Left kidney (tissue), 2 donors: ENCODE results near the gene NR2E1. TPM values are rescaled to one million over a fixed set of nuclear protein-coding genes. Genes with fewer than 3 reads are reported as not detected.

Experiments
- DNase-seq: peaks from one replicate; pipeline ENCODE4 v3.0.0-alpha.2; 2013
- polyA plus RNA-seq: library from polyadenylated mRNA; unstranded; fragments of 120-200 nt; gene quantifications from one replicate; pipeline ENCODE4 v1.2.1, GENCODE V29; 2013; ENCODE audit not compliant: insufficient read length

NR2E1 gene
- polyA plus RNA-seq, 1 donor = not detected

- DNase-seq = no peak
Observed at GRCh38 chr6:108209738-108210137, 43.9 kb downstream of the NR2E1 start.

- DNase-seq = no peak
Observed at GRCh38 chr6:108210556-108210955, 44.7 kb downstream of the NR2E1 start.

GRCh38 chr6:108211671-108212070 lies 45.8 kb downstream of the NR2E1 start:
- DNase-seq = no peak

- no peak for DNase-seq
Observed at GRCh38 chr6:108222064-108222463, 56.2 kb downstream of the NR2E1 start.

GRCh38 chr6:108222504-108222903 lies 56.7 kb downstream of the NR2E1 start:
- no peak for DNase-seq

DNA sequence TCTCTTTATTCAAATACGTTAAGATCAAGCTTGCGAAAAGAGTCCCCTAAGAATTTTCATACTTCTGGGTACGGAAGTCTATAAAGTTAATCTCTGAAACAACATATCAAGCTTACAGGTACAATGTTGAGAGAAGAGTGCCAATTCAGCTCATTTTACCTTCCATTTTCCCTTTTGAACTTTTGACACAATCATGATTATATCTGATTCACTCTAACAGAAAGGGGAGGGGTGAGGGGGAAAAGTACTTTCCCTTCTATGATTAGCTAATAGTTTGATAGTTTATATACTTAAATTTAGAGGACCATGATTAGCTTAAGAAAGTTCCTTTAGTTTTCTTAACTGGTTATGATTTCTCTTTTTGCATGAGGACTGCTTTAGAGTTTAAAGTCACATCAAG lies 61.5 kb downstream of the NR2E1 start:
- no peak for DNase-seq

DNA sequence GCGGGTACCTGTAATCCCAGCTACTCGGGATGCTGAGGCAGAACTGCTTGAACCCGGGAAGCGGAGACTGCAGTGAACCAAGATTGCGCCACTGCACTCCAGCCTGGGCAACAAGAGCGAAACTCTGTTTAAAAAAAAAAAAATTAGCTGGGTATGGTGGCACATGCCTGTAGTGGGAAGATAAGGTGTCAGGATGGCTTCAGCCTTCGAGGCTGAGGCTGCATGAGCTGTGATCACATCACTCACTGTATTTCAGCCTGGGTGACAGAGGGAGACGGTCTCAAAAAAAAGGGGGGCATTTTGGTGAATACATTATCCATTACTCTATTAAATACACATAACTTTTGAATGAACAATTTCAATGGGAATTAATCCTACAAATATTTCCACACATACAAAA lies 62.6 kb downstream of the NR2E1 start:
- no peak for DNase-seq

GRCh38 chr6:108235127-108235526 lies 69.3 kb downstream of the NR2E1 start:
- DNase-seq = no peak

DNA sequence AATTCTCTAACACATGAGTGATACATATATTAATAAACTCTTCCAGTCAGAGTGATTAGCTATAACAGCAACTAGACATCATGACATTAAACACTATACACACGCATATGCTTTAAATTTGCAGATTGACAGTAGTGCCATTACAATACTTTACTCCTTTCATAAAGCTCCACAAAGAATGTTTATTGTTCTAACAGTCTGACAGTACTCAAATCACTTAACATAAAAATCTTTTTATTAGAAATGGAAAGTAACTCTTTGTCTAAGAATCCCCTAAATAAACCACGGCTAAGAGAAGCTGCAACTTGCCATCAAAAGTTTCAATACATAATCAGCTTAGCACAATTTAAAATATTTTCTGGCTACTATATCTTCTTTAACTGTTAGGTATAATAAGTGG lies 71.0 kb downstream of the NR2E1 start:
- no peak for DNase-seq

DNA sequence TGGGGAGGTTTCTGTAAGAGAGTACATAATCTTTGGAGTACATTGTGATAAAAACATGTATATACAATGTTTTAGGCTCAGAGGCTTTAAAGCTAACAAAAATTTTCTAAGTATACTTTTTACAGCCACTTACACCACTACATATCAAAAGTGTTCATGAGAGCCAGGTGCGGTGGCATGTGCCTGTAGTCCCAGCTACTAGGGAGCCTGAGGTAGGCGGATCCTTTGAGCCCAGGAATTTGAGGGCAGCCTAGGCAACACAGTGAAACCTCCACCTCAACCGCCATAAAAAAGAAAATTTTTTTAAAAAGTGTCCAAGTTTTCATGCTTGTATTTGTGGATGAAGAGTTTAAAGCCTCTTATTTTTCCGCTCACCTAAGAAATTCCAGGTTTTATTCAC lies 72.5 kb downstream of the NR2E1 start:
- DNase-seq = no peak

Other genes with a start within 250 kb of the NR2E1 start
- 144 TPM for gene SEC63, start 207.8 kb upstream of the NR2E1 start, polyA plus RNA-seq
- gene OSTM1, start 91.3 kb upstream of the NR2E1 start, polyA plus RNA-seq = 32.9 TPM
- gene SNX3, start 95.0 kb downstream of the NR2E1 start, polyA plus RNA-seq = 203 TPM
- gene AFG1L, start 129.0 kb downstream of the NR2E1 start, polyA plus RNA-seq = 8.9 TPM